AG08395 (cell line): ENCODE measurements around the gene RIMS1.
"Not testable (repeated sequence)": the region's sequence is repeated elsewhere in the genome, so short reads cannot be mapped to it uniquely, and the experiment has no call there.

ENCODE experiments used
- DNase-seq: peaks from one replicate; pipeline ENCODE4 v3.0.0; 2012; ENCODE audit warnings: mixed read lengths, low spot score

Gene RIMS1

DNA sequence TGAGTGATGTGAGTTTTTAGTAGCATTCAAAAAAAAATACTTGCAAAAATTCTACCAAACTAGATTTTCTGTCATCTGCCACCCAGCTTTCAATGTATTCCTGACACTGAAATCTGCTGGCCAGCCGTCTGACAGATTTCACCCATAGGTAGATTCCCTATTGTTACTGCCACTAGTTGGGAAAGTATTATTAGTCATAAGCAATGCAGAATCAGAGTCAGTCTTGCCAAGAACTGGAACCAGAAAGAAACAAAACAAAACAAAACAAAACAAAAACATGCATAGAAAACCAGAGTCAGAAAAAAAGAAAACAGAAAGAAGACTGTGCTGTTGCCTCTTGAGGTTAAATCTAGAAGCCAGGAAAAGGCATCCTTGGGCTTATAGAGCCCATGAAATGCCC, 442.4 kb downstream of the RIMS1 start:
- peak; percentile 13 for DNase-seq

DNA sequence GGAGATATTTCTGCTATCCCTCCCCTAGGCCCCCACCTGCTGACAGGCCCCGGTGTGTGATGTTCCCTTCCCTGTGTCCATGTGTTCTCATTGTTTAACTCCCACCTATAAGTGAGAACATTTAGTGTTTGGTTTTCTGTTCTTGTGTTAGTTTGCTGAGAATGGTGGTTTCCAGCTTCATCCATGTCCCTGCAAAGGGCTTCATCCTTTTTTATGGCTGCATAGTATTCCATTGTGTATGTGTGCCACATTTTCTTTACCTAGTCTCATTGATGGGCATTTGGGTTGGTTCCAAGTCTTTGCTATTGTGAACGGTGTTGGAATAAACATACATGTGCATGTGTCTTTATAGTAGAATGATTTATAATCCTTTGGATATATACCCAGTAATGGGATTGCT, 448.9 kb downstream of the RIMS1 start:
- DNase-seq: not testable (repeated sequence)

DNA sequence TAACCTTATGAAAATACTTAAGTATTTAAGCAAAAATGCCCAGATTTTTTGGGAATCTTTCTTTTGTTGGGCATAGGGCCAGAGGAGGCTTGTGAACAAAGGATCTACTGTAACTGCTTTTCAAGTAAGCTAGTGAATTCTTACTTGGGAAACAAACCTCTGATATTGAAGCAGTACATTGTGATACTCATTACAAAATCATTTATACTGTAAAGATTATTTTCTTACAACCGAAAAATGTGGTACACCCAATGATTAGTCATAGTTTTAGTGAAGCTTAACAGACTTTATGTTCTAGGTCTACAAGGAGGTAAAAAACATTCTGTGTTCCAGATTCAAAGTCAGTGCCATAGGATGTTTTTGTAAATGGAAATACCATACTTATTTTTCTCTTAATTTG, 462.6 kb downstream of the RIMS1 start:
- DNase-seq: no peak

DNA sequence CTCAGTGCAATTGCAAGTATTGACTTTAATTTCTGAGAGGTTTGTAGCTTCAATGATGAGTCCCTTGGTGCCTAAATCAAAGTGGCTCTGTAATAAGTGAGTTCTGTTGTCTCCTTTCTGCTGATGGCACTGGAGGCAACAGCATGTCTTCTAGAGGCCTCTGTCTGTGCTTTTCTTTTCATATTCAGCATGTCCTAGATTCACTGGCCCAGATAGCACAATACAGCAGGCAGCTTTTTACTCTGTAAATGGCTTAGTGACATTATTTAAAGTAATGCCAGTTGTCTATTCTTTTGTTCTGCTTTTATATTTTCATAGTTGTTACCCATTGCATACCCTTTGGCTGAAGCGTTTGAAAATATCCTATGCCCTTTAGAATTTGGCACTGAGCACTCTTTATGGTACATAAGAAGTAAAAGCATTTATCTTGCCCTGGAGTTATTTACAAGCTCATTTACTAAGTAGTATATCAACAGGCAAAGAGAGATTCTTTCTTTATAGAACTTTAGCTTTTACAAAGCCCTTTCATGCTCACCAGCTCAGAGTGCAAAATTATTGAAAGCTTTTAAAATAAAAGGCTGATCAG, 464.0 kb downstream of the RIMS1 start:
- no peak for DNase-seq

DNA sequence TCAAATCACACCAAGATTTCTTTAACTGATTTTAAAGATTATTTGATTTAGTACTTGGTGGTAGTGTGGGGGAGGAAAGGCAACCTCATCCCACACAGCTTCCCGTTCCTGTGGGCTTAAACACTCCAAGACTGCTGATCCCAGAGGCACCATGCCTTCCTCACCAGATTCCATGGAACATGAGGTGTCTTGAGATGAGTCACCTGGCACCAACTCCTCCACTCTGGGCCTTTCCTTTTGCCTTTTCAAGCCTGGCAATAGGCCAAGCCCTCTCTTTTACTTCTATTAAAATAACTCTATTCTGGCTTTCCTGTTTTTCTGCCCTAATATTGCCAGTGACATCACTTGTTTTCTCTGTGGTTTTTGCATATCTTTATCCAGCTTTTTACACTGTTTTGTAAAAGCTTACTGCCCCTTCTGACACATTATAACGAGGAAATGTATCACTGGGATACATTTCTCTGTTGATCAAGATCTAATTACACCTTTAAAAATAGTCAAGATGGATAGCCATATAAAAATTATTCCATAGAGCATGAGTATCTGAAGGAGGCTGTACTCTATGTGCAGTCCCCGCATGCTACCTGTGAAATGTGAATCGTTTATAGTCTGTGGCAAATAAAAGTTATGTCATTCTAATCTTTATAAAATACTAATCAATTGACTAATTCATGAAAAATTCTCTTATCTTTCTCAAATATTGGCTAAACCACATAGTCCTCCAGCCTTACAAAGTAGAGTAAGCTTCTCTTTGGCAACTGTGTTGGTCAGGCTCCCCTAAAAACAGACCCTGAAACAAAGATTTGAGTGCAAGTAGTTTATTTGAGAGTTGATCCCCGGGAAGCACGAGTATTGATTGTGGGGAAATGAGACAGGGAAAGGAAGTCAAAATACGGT, 477.7 kb downstream of the RIMS1 start:
- peak; percentile 94 for DNase-seq

DNA sequence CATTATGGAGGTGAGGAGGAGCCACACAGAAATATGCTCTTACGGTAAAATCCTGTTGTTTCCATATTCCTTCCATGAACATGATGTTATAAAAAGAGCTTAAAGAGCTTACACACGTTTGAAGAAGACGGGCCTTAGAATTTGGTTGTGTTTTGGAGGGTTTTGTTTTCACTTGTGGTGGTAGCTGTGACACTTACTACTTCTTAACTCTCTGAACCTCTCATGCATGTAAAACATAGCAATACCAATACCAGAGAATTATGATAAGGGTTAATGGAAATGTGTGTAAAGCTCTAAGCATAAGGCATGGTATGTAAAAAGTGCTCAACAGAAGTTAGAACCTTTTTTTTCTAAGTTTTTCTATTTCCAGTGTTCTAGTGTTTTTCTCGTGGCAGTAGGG, 479.4 kb downstream of the RIMS1 start:
- no peak for DNase-seq

DNA sequence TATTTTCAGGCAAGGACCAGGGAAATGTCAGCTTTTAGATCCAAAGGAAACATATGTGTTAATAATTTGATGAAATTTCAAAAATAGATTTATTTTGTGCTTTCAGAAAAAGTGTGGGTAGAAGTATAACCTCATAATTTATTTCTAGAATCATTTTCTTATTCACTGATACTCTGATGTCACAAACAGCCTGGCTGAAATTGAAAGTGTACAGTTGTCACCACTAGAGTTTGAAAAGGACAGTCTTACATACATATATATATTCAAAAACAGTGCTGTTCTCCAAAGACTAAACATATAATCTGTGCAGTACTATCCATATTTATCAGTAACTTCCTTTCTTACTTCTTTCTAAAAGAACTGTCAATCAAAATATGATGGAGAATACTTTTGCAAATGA, 481.1 kb downstream of the RIMS1 start:
- DNase-seq: no peak

DNA sequence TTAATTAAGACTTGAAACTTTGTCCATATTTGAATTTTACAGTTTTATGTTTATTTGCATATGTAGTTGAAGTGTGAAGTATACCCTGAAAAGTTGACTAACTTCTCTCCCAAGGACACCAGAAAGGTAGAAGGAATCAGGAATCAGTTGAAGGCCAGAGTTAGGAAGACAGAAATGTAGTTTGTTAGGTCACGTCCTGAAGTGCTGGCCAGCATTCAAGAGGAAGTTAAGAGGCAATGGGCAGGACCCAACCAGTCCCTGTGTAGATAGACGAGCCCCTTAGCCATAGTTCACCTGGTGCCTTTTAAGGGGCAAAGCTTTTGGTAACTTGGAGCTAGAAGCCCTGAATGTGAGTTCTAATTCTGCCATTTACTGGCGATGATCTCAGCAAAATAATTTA, 485.1 kb downstream of the RIMS1 start:
- no peak for DNase-seq

DNA sequence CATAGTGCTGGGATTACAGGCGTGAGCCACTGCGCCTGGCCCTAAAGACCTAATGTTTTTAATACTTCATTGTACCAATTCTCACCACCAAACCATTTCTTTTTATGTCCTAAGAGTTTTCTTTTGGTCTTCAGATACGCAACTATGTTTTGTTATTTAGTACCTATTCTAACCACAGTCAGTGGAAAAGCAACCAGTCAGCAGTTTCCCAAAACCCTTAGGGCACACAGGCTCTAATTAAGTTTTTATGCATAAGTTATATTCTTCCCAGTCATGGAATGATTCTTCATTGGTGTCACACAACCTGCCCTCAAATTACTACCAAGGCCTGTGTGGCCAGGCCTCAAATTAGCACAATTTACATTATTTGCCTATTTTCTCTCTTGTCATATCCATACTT, 487.8 kb downstream of the RIMS1 start:
- DNase-seq: no peak

DNA sequence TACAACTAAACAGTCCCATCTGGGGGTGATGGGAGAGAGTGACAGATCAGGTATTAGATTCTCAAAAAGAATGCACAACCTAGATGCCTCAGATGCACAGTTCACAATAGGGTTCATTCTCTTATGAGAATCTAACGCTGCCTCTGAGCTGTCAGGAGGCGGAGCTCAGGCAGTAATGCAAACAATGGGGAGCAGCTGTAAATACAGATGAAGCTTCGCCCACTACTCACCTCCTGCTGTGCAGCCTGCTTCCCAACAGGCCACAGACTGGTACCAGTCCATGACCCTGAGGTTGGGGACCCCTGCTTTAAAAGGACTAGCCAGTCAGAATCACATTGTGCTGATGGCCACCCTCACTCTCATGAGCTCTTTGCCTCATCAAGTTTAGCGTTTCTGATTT, 488.5 kb downstream of the RIMS1 start:
- DNase-seq: no peak

DNA sequence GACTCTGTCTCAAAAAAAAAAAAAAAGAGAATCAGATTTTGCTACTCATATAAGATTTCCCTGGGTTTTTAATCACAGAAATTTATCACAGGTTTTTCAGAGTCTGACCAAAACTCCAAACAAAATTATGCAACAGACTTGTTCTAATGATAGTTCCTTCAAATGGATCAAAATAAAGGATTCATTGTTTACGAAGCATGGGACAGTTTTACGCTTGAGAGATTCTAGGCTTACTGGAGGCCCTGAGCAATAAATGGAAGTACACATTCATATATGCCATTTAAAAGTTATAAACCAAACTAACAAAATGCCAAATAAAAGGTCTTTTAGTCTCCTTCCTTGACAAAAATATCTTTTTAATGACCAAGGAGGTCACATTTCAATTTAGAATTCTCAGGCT, 490.4 kb downstream of the RIMS1 start:
- DNase-seq: no peak

DNA sequence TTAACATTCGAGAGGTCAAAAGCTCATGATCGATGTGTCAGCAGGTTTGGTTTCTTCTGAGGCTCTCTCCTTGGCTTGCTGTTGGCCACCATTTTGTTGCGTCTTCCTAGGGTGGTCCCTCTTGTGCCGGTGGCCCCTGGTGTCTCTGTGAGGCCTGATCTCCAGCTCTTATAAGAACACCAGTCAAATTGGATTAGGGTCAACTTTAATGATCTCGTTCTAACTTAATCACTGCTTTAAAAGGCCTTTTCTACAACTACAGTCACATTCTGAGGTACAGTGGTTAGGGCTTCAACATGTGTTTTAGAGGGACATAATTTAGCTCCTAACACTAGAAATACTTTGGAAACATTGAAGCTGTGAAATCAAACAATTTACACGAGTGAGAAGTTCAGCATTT, 494.7 kb downstream of the RIMS1 start:
- no peak for DNase-seq

DNA sequence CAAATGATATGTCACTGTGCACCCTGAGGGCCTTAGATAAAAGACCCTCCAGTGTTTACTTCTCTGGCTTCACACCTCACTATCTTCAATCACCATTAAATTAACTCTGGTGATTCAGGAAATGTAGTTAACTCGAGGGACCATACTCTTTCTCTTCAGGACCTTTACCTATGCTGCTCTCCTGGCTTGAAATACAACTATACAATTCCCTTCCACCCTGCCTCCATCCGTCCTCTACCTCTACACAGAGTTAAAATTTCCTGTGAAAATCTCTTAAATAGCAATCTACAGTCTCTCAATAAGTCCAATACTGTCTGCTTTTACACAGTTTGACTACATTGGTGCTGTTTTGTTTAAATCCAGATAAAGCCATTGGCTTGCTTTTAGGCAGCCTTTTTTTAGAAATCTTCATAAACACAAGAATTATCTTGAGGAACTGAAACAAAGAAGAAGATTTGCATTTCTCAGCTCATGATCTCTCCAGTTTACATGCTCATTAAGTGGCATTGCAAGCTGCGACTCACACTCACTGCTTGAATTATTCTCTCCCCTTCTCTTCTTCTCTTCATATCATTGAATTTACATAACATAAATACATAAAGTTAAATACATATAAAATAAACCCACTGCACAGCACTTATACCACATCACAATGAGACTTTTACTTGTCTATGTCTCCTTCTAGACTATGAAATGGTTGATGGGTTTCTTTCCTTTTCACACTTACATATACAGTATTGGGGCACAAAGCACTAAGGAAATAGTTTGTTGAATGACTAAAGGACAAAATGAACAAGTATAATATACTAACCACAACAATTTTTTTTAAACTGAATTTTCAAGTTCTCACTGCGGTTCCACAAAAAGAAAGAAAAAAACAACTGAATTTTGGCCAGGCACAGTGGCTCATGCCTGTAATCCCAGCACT, 496.5 kb downstream of the RIMS1 start:
- DNase-seq: no peak

DNA sequence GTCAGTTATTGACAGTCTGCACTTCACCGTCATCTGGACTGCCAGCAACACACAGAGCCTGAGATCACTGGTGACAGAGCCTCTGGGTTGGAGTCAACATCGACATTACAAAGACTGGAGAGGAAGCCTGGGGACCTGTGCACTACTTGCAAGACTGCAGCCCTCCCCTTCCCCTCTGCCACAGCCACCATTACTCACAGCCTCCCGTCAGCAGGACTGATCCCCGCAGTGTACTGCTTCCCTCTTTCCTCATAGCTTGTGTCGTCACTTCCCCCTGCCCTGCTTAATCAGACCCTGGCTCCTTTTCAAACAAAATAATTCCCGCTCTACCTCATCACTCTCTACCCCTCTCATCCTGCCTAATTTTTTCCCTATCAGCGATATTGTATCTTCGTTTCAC, 500.0 kb downstream of the RIMS1 start:
- no peak for DNase-seq

DNA sequence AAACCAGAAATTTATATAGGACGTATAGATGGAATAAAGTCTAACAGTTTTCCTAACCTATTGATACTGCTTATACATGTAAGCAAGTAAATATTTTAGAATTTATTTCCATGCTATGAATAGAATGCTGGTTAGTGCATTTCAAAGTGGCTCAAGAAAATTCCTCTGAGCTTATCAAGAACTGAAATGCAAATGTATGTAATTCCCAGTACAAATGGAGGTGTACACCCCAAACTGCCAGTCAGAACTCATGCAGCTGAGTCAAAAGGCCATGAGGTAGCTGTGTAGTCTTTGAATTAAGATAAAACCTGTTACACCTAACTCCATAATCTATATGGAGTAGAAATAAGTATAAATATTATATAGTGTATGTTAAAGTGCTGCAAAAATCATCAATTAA, 503.3 kb downstream of the RIMS1 start:
- DNase-seq: no peak

DNA sequence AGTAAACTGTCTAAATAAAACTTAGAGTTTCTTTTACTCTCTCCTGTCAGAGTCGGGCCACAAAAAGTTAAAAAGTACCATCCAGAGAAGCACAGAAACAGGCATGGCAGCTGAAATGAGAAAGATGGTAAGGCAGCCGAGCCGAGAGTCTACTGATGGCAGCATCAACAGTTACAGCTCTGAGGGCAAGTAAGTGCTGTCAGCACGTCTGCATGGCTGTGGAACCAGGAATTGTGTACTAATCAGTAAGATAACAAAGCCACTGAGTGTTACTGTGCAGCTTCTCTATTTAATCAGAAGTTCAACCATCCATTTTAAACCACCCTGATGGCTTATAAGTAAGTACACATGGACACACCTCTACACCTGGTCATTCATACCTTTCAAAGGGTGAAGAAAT, 504.2 kb downstream of the RIMS1 start:
- DNase-seq: no peak

DNA sequence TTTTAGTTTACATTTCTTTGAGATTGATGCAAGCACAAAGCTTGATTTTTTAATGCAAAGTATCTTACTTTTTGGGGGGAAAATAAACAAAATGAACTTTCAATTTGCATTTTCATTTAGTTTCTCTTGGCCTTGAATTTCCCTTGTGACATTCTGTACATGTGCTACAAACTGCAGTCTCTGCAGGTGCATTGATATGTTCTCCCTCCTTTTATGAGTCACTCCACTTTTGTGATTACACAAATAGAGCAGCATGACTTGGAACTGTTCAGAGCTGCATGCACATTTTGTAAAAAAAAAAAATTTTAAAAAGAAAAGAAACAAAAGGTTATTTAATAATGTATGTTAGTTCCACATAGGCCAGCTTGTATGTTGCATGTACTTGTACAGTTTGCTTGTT, 515.5 kb downstream of the RIMS1 start:
- DNase-seq: no peak

DNA sequence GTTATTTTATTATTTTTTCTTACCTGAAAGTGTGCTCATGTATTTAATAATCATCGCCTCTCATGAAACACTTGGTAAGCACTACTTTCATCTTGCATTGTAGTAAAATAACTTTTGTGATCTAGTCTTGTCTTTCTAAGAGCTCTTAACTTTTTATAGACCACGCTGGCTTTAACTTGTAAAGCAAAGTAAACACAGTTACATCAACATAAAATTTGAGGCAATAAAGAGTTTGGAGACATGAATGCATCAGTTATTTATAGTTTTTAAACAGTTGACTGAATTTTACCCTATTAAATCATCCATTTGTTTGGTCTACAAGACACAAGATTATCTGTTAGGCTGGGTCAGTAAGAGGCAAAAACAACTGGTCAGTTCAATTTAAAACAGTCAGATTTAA, 517.1 kb downstream of the RIMS1 start:
- no peak for DNase-seq

DNA sequence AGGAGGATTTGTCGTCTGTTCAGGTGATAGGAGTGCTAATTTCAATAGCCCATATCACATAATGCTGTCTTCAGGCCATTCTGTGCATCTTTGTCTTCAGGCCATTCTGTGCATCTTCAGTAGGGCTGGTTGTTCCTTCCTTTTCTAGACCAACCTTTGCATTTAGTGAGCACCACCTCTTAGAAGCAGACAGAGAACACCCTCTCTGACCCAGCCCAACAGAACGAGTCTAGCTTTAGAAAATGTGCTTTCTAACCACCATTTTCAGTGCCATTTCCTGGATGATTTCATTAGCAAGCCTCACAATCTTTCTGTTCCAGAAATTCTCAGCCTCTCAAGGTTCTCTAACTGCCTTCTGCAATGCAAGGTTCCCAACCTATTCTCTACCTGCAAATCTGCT, 520.2 kb downstream of the RIMS1 start:
- no peak for DNase-seq

DNA sequence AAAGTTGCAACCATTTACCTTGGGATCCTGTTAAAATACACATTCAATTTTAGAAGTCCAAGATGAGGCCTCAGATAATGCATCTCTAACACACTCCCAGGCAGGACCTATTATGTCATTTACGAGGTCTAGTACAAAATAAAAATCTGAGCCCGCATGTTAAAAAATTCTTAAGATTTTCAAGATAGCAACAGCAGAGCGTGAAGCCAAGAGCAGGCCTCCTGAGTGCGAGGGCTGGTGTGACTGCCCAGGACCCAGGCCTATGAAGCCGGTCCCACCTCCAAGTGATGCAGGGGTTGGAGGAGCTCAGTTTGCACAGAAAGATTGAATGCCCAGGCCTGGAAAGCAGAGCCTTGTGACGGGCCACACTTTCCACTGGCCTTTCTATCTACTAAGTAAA, 524.4 kb downstream of the RIMS1 start:
- no peak for DNase-seq

DNA sequence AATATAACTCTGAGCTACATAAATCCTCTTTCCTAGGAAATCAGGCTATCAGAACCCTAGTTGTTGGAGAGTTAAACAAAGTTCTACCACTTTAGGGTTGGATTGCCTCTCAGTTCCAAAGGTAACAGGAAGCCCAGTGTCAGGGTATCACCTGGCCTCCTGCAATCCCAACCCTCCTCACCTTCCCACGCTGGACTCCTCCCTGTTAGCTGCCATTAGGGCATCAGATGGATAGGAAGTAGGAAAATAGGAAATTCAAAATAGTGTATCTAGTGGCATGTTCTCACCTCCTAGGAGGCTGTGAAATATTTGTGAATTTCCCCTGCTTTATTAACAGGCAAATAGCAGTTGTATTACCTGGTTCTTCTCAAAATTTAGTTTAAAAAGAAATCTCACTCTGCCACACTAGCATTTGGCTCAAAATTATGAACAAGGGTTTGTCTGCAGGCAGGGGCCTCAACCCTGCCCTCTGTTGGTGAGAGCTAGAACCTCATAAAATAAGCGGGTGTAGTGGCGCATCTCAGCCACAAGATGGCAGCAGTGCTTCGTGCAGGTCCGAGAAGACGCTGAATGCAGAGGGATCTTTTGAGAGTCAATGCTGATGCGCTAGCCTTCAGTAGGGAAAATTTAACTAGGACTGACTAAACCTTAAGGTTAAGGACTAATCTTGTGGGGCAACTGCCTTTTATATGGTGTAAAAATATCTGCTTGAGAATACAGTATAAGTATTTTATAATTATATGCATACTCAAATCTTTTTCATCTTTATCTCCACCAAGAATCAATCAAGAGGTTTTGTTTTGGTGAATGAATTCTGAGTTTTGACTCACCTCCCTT, 525.7 kb downstream of the RIMS1 start:
- DNase-seq: peak; percentile 85

DNA sequence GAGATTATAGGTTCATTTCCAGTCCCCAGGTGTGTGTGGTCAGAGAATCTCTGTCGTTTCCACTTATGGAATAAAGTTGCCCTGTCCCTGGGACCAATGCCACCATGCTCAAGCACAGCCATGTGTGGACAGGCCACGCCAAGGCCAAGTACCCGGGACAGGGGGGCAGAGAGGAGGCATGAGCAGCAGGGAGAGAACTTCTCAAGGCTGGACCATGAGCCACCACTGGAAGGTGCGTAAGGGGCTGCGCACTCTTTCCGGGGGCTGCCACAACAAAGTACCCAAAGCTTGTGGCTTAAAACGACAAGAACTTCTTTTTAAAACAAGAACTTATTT, 526.3 kb downstream of the RIMS1 start:
- no peak for DNase-seq
